Small intestine (tissue), 7 donors: ENCODE measurements around the gene SAMD14. TPM values are rescaled to one million over a fixed set of nuclear protein-coding genes. Genes with fewer than 3 reads are reported as not detected.

ENCODE experiments used
- DNase-seq, 2 donors: peaks; one replicate each; pipeline versions ENCODE4 v3.0.0 to v3.0.0-alpha.2; 2013
- FAIRE-seq: peaks from 2 replicates; lab custom pipeline; 2012; peaks lifted over from hg19 to GRCh38; lab: Jason Lieb, UNC
- H3K27ac ChIP-seq, 3 donors: one replicate each; pipeline ENCODE4 v1.5.1; 2013; ENCODE audit warnings: low read length in 2 of 3, mild to moderate bottlenecking in 2 of 3, control low read depth in 1 of 3, inconsistent platforms in 1 of 3, low read depth in 1 of 3, moderate library complexity in 1 of 3
- H3K27me3 ChIP-seq, 3 donors: one replicate each; pipeline ENCODE4 v1.6.1; 2013; ENCODE audit warnings: low read length in 3 of 3, inconsistent platforms in 1 of 3; ENCODE audit not compliant: control insufficient read depth in 3 of 3, insufficient read depth in 3 of 3
- H3K36me3 ChIP-seq, 3 donors: one replicate each; pipeline ENCODE4 v1.6.1; 2013; ENCODE audit warnings: low read length in 3 of 3, inconsistent platforms in 1 of 3, low read depth in 1 of 3, mild to moderate bottlenecking in 1 of 3, moderate library complexity in 1 of 3; ENCODE audit not compliant: control insufficient read depth in 3 of 3, insufficient read depth in 2 of 3
- H3K4me1 ChIP-seq, 3 donors: one replicate each; pipeline ENCODE4 v1.6.1; 2013; ENCODE audit warnings: low read length in 2 of 3, inconsistent platforms in 1 of 3, low read depth in 1 of 3, mild to moderate bottlenecking in 1 of 3, moderate library complexity in 1 of 3; ENCODE audit not compliant: control insufficient read depth in 3 of 3, insufficient read depth in 2 of 3
- H3K4me3 ChIP-seq, 3 donors: one replicate each; pipeline ENCODE4 v1.5.1; 2013; ENCODE audit warnings: low read length in 3 of 3, control low read depth in 1 of 3, inconsistent platforms in 1 of 3, low read depth in 1 of 3, mild to moderate bottlenecking in 1 of 3, moderate library complexity in 1 of 3
- H3K9me3 ChIP-seq, 2 donors: one replicate each; pipeline ENCODE4 v1.6.1; 2013; ENCODE audit warnings: low read depth in 1 of 2, low read length in 1 of 2; ENCODE audit not compliant: control insufficient read depth in 2 of 2, insufficient read depth in 1 of 2
- WGBS, 3 donors: extraction: QIAGEN DNeasy Blood & Tissue Kit; methylation state at CpG; one replicate each; pipeline ENCODE4 v1.1.7; 2013; 5-methylcytosine and 5-hydroxymethylcytosine counted together
- polyA plus RNA-seq, 4 donors: library from polyadenylated mRNA; stranded (reverse) in 3 of 4; unstranded in 1 of 4; fragments of 200-250 nt in 3 of 4; fragments of 120-200 nt in 1 of 4; gene quantifications; one replicate each; pipeline versions ENCODE4 v1.2.1 to v1.2.3, GENCODE V29; 2013
- donor health status: healthy with polysubstance abuse.
- donor health status: control.
- donor health status: control.
- donor health status: Bipolar disorder and iron deficiency.
- donor health status: healthy.

The SAMD14 gene
- polyA plus RNA-seq, 4 donors: 0.54 to 2.9 (median 1.4) TPM

- FAIRE-seq (no peak), DNase-seq (no peak)
- Histone ChIP-seq H3K4me3 (no peak overlapping the region), H3K27me3 (no peaks in the 10 kb centered on the region), H3K4me1 (peaks cover 7 to 62% (median 9%) of the 10 kb centered on the region in 3 donors), H3K9me3 (no peaks in the 10 kb centered on the region), H3K27ac (peak overlapping the region in 2 of 3 donors; percentile 2), H3K36me3 (peaks cover 0 to 43% (median 6%) of the 10 kb centered on the region in 3 donors)
- 28 to 70% (median 53%) methylated on average over 7 of the region's 7 CpGs for WGBS, 3 donors
Measured at GRCh38 chr17:50097455-50097854, 32.5 kb downstream of the SAMD14 start.

GRCh38 chr17:50096758-50097157 lies 33.2 kb downstream of the SAMD14 start:
- peak overlapping the region in 2 of 3 donors; percentile 2 to 76 for H3K27ac ChIP-seq
- peak overlapping the region in 2 of 3 donors; percentile 77 to 93 for H3K4me3 ChIP-seq
- H3K27me3 ChIP-seq: no peaks in the 10 kb centered on the region
- WGBS, 3 donors: 29 to 64% (median 63%) methylated on average over 3 of the region's 3 CpGs
- no peak for FAIRE-seq
- peaks cover 7 to 56% (median 9%) of the 10 kb centered on the region in 3 donors for H3K4me1 ChIP-seq
- H3K9me3 ChIP-seq: no peaks in the 10 kb centered on the region
- no peak for DNase-seq
- H3K36me3 ChIP-seq: peaks cover 0 to 41% (median 6%) of the 10 kb centered on the region in 3 donors

- Histone ChIP-seq H3K9me3 (no peaks in the 10 kb centered on the region), H3K4me1 (peaks cover 7 to 49% (median 7%) of the 10 kb centered on the region in 3 donors), H3K4me3 (peak overlapping the region in 2 of 3 donors; percentile 77 to 93), H3K36me3 (peaks cover 0 to 44% (median 6%) of the 10 kb centered on the region in 3 donors), H3K27me3 (no peaks in the 10 kb centered on the region), H3K27ac (peak overlapping the region; percentile 73 to 87 (median 76))
- 6 to 26% (median 25%) methylated on average over 6 of the region's 6 CpGs for WGBS, 3 donors
- DNase-seq (peak in 1 of 2 donors; percentile 37), FAIRE-seq (no peak)
Measured at GRCh38 chr17:50096092-50096491, 33.9 kb downstream of the SAMD14 start.

GRCh38 chr17:50095626-50096037 lies 34.3 kb downstream of the SAMD14 start:
- FAIRE-seq (no peak), DNase-seq (peak in 1 of 2 donors; percentile 50)
- H3K4me1 ChIP-seq: peaks cover 5 to 45% (median 7%) of the 10 kb centered on the region in 3 donors
- peaks cover 0 to 46% (median 6%) of the 10 kb centered on the region in 3 donors for H3K36me3 ChIP-seq
- H3K4me3 ChIP-seq: peak overlapping the region; percentile 77 to 98 (median 93)
- no peaks in the 10 kb centered on the region for H3K27me3 ChIP-seq
- H3K9me3 ChIP-seq: no peaks in the 10 kb centered on the region
- peak overlapping the region; percentile 73 to 87 (median 76) for H3K27ac ChIP-seq
- 0 to 3% (median 1%) methylated on average over 12 of the region's 12 CpGs for WGBS, 3 donors

GRCh38 chr17:50094753-50095619 lies 35.0 kb downstream of the SAMD14 start, which contains the start of gene PDK2:
TSS of gene PDK2 (plus strand) at chr17:50095351. CDS start at chr17:50095436, 85 bp downstream.
- Histone ChIP-seq H3K4me1 (peaks cover 4 to 38% (median 5%) of the 10 kb centered on the region in 3 donors), H3K9me3 (no peaks in the 10 kb centered on the region), H3K27me3 (no peaks in the 10 kb centered on the region), H3K36me3 (peaks cover 0 to 45% (median 7%) of the 10 kb centered on the region in 3 donors), H3K27ac (peak within 1 kb of the TSS; percentile 73 to 87 (median 76)), H3K4me3 (peak within 1 kb of the TSS; percentile 77 to 98 (median 93))
- 0 to 1% (median 1%) methylated on average over 56 to 68 of the region's 68 CpGs for WGBS, 3 donors
- FAIRE-seq: no peak
- DNase-seq: peak; percentile 97

- FAIRE-seq (no peak), DNase-seq (peak; percentile 91 to 95)
- peaks cover 2 to 33% (median 5%) of the 10 kb centered on the region in 3 donors for H3K4me1 ChIP-seq
- H3K9me3 ChIP-seq: no peaks in the 10 kb centered on the region
- H3K27ac ChIP-seq: peak overlapping the region; percentile 20 to 82 (median 73)
- H3K27me3 ChIP-seq: no peaks in the 10 kb centered on the region
- peak overlapping the region; percentile 42 to 77 (median 52) for H3K4me3 ChIP-seq
- WGBS, 3 donors: 0% methylated on average over 21 of the region's 21 CpGs
- H3K36me3 ChIP-seq: peaks cover 0 to 46% (median 12%) of the 10 kb centered on the region in 3 donors
Measured at GRCh38 chr17:50094243-50094752, 35.7 kb downstream of the SAMD14 start.

- Histone ChIP-seq H3K36me3 (peaks cover 0 to 46% (median 14%) of the 10 kb centered on the region in 3 donors), H3K27me3 (no peaks in the 10 kb centered on the region), H3K9me3 (no peaks in the 10 kb centered on the region), H3K4me3 (no peak overlapping the region), H3K4me1 (peaks cover 2 to 28% (median 5%) of the 10 kb centered on the region in 3 donors), H3K27ac (no peak overlapping the region)
- FAIRE-seq: no peak
- WGBS, 3 donors: 14 to 41% (median 21%) methylated on average over 3 of the region's 3 CpGs
- no peak for DNase-seq
Measured at GRCh38 chr17:50093807-50094206, 36.2 kb downstream of the SAMD14 start.

GRCh38 chr17:50093246-50093645 lies 36.7 kb downstream of the SAMD14 start:
- H3K9me3 ChIP-seq: no peaks in the 10 kb centered on the region
- WGBS, 3 donors: 84 to 90% (median 88%) methylated on average over 3 of the region's 3 CpGs
- H3K4me1 ChIP-seq: peaks cover 2 to 23% (median 5%) of the 10 kb centered on the region in 3 donors
- no peak for DNase-seq
- no peak overlapping the region for H3K27ac ChIP-seq
- no peak overlapping the region for H3K4me3 ChIP-seq
- no peaks in the 10 kb centered on the region for H3K27me3 ChIP-seq
- H3K36me3 ChIP-seq: peaks cover 0 to 46% (median 13%) of the 10 kb centered on the region in 3 donors
- no peak for FAIRE-seq
